NCI-H774 (cell line): ENCODE results near the gene CYP24A1.

ENCODE experiments used
- DNase-seq: peaks from one replicate; lab custom pipeline; 2025; lab: John Stamatoyannopoulos, UW

CYP24A1 gene

DNA sequence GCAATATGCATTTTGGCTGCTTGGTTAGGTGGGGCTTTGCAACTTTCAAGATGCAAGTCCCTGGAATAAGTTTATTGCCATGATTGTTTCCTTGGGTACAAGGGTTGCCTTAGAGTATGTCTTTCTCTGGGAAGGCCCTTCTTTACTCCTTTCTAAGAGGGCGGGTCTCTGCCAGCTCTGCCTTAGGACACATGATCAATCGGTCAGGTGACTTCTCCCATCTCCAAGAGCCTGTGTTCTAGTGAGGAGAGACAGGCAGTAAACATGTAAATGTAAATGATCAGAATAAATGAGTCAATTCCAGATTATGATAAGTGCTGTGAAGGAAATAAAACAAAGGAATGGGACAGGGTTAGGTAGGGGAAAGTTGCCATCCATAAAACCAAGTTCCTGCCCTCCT is 60.2 kb downstream of the CYP24A1 start:
- DNase-seq, result no peak

DNA sequence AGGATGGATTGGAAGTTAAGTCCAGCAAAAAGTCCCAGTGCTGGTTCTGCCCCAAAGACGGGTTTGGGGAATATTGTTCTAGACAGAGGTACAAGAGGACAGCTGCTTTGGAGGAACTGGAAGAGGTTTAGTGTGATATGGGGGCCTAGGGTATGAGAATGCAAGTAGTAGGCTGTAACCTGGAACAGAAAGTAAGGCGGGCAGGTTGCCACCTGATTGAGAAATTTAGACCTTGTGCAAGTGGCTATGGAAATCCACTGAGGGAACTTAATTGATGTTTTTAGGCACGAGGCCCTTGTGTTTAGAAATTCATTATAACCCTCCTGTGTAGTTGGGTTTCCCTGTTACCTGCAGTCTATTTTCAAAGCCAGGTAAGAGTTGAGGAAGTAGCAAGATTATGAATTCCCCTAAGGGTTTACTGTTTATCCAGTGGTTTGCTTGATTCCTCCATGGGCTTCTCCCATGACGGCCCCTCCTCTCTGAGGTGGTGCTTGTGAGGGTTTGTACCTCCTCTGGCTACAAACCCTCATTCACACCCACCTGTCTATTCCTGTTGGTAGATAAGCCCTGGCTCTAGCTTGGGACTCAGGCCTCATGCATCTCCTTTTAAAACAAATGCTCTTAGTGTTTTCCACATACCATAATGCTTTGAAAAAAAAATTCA is 61.4 kb downstream of the CYP24A1 start:
- no peak for DNase-seq

DNA sequence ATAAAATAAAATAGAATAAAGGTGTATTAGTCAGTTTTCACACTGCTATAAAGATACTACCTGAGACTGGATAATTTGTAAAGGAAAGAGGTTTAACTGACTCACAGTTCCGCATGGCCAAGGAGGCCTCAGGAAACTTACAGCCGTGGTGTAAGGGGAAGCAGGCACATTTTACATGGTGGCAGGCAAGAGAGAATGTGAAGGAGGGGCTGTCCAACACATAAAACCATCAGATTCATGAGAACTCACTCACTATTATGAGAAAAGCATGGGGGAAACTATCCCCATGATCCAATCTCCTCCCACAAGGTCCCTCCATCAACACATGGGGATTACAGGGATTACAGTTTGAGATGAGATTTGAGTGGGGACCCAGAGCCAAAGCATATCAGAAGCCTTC is 62.3 kb downstream of the CYP24A1 start:
- no peak for DNase-seq

DNA sequence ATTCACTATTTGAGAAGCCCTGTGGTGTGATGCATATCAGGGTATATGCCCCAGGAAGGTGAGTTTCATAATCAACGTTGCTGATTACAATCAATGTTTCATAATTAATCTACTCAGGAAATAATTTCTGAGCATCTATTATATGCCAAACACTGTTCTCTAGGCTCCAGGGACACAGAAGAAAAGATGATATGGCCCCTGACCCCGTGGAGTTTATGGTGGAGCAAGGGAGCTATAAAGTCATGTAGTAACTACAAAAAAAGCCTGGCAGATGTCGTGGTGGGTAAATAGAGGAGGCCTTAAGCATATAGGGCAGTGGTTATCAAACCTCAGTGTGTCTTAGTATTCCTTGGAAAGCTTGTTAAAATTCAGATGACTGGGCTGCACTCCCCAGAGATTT is 63.3 kb downstream of the CYP24A1 start:
- no peak for DNase-seq

- DNase-seq, result no peak
Observed at GRCh38 chr20:54110041-54110440, 63.7 kb downstream of the CYP24A1 start.

DNA sequence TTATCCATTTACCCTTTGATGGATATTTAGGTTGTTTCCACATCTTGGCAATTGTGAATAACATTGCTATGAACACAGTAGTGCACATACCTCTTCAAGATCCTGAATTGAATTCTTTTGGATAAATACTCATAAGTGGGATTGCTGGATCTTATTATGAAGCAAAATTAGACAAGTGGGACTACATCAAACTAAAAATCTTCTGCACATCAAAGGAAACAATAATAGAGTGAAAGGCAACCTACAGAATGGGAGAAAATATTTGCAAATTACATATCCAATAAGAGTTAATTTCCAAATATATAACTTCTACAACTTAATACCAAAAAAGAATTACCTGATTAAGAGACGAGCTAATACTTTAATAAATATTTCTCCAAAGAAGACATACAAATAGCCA is 65.0 kb downstream of the CYP24A1 start:
- DNase-seq, result no peak

DNA sequence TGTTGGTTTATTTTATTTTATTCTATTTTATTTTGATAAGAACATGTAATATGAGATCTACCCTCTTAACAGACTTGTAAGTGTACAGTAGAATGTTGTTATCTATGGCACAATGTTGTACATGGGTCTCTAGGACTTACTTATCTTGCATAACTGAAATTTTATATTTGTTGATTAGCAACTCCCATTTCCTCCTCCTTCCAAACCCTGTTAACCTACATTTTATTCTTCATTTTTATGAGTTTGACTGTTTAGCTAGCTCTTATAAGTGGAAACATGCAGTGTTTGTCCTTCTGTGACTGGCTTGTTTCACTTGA is 65.5 kb downstream of the CYP24A1 start:
- DNase-seq, result no peak

GRCh38 chr20:54107600-54108325 is 66.0 kb downstream of the CYP24A1 start:
- DNase-seq, result no peak

- DNase-seq, result no peak
Observed at GRCh38 chr20:54107181-54107580, 66.6 kb downstream of the CYP24A1 start.

DNA sequence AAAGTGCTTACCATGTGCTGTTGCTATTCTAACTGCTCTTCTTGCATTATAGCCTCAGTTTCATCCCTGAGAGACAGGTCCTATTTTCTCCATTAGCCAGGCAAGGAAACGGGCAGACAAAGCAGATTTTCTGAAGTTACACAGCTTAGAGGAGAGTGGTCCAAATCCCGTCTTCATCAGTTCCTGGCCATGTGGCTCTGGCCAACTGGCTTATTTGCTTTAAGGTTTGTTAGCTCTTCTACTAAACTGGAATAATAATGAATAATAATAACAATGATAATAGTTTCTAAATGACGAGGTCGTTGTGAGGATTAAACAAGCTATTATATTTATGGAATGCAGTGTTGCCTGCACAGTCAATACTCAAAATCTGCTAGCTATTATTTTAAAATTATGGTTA is 67.6 kb downstream of the CYP24A1 start:
- DNase-seq, result no peak

- no peak for DNase-seq
Observed at GRCh38 chr20:54105653-54106052, 68.1 kb downstream of the CYP24A1 start.

GRCh38 chr20:54104781-54105180 is 69.0 kb downstream of the CYP24A1 start:
- DNase-seq, result no peak

- DNase-seq, result no peak
Observed at GRCh38 chr20:54103762-54104600, 69.8 kb downstream of the CYP24A1 start.
